Measurements from ENCODE around the gene GPR152. TPM values are rescaled to one million over a fixed set of nuclear protein-coding genes. Genes with fewer than 3 reads are reported as not detected.
A peak's percentile ranks its signal among the peaks of the same experiment; 100 is the strongest.

The GPR152 gene
- total RNA-seq, 4 donors from 2014 or later = not detected

GRCh38 chr11:67492069-67492727, 39.7 kb upstream of the GPR152 start:
- Histone ChIP-seq H3K4me3 (no peak overlapping the region), H3K27me3 (no peaks in the 10 kb centered on the region), H3K9me3 (no peaks in the 10 kb centered on the region), H3K4me1 (no peaks in the 10 kb centered on the region), H3K27ac (no peak overlapping the region), H3K36me3 (peaks cover 43 to 98% (median 49%) of the 10 kb centered on the region in 3 donors)
- no peak for DNase-seq
- WGBS, 2 donors = 100% methylated on average over 1 of the region's 19 CpGs; no CpG with 5 or more reads in 1 of the 2 donors
- intact Hi-C loops (cut with DNase I) = no loop called here
- TF ChIP-seq POLR2A (IDR thresholded peaks at IDR 0.05) (no peak), CTCF (IDR thresholded peaks at IDR 0.05) (no peak)

- Histone ChIP-seq H3K4me3 (no peak overlapping the region), H3K36me3 (peaks cover 43 to 97% (median 54%) of the 10 kb centered on the region in 3 donors), H3K4me1 (peaks cover 0 to 6% (median under 1%) of the 10 kb centered on the region in 3 donors), H3K27ac (no peak overlapping the region), H3K9me3 (no peaks in the 10 kb centered on the region), H3K27me3 (no peaks in the 10 kb centered on the region)
- WGBS, 2 donors = 80% methylated on average over 3 of the region's 24 CpGs; no CpG with 5 or more reads in 1 of the 2 donors
- intact Hi-C loops (cut with DNase I) = no loop called here
- no peak for TF ChIP-seq POLR2A (IDR thresholded peaks at IDR 0.05)
- no peak for TF ChIP-seq CTCF (IDR thresholded peaks at IDR 0.05)
- no peak for DNase-seq
Measured at GRCh38 chr11:67491276-67492068, 38.9 kb upstream of the GPR152 start.

- intact Hi-C loops (cut with DNase I) = no loop called here
- peaks cover 6 to 14% (median 7%) of the 10 kb centered on the region in 3 donors for H3K4me1 ChIP-seq
- no peaks in the 10 kb centered on the region for H3K9me3 ChIP-seq
- TF ChIP-seq CTCF (IDR thresholded peaks at IDR 0.05) (no peak), POLR2A (IDR thresholded peaks at IDR 0.05) (no peak)
- H3K27ac ChIP-seq = no peak overlapping the region
- H3K36me3 ChIP-seq = peaks cover 43 to 90% (median 54%) of the 10 kb centered on the region in 3 donors
- DNase-seq = no peak
- no peaks in the 10 kb centered on the region for H3K27me3 ChIP-seq
- WGBS, 2 donors = 30 to 71% methylated on average over 4 to 10 of the region's 15 CpGs
- H3K4me3 ChIP-seq = no peak overlapping the region
Measured at GRCh38 chr11:67490727-67491065, 38.2 kb upstream of the GPR152 start.

- TF ChIP-seq POLR2A (IDR thresholded peaks at IDR 0.05) (no peak), CTCF (IDR thresholded peaks at IDR 0.05) (peak in 1 of 6 experiments; percentile 8)
- Histone ChIP-seq H3K4me1 (peaks cover 7 to 19% (median 10%) of the 10 kb centered on the region in 3 donors), H3K27ac (no peak overlapping the region), H3K9me3 (no peaks in the 10 kb centered on the region), H3K4me3 (no peak overlapping the region), H3K36me3 (peaks cover 43 to 84% (median 54%) of the 10 kb centered on the region in 3 donors), H3K27me3 (no peaks in the 10 kb centered on the region)
- no peak for DNase-seq
- WGBS, 2 donors = 66 to 81% methylated on average over 9 to 14 of the region's 23 CpGs
- intact Hi-C loops (cut with DNase I) = no loop called here
Measured at GRCh38 chr11:67489885-67490726, 37.6 kb upstream of the GPR152 start.
